ENCODE data around the gene TMEM88.
"Not testable (repeated sequence)": the region's sequence is repeated elsewhere in the genome, so short reads cannot be mapped to it uniquely, and the experiment has no call there.

TMEM88 gene

GRCh38 chr17:7854851-7855659, at the start of gene TMEM88:
Gene TMEM88 (plus strand): TSS chr17:7855066. CDS start chr17:7855075, 9 bp downstream.
- no peak for DNase-seq

GRCh38 chr17:7806587-7806986, 48.3 kb upstream of the TMEM88 start:
- DNase-seq, result no peak

GRCh38 chr17:7807206-7807605, 47.7 kb upstream of the TMEM88 start:
- DNase-seq, result no peak

GRCh38 chr17:7809086-7809790, 45.6 kb upstream of the TMEM88 start:
- DNase-seq, result no peak

GRCh38 chr17:7809791-7810343, 45.0 kb upstream of the TMEM88 start:
- DNase-seq, result not testable (repeated sequence)

- DNase-seq, result no peak
Observed at GRCh38 chr17:7811251-7811650, 43.6 kb upstream of the TMEM88 start.

- no peak for DNase-seq
Observed at GRCh38 chr17:7814969-7815368, 39.9 kb upstream of the TMEM88 start.

- no peak for DNase-seq
Observed at GRCh38 chr17:7816926-7817642, 37.8 kb upstream of the TMEM88 start.

- no peak for DNase-seq
Observed at GRCh38 chr17:7817643-7817964, 37.3 kb upstream of the TMEM88 start.

- DNase-seq, result no peak
Observed at GRCh38 chr17:7818026-7818425, 36.8 kb upstream of the TMEM88 start.

- no peak for DNase-seq
Observed at GRCh38 chr17:7818746-7819645, 35.9 kb upstream of the TMEM88 start.

GRCh38 chr17:7820231-7820630, 34.6 kb upstream of the TMEM88 start:
- no peak for DNase-seq

- no peak for DNase-seq
Observed at GRCh38 chr17:7822126-7822525, 32.7 kb upstream of the TMEM88 start.

GRCh38 chr17:7823581-7824001, 31.3 kb upstream of the TMEM88 start:
- peak; percentile 2 for DNase-seq

GRCh38 chr17:7824021-7824924, 30.6 kb upstream of the TMEM88 start:
- DNase-seq, result no peak

GRCh38 chr17:7825206-7825990, 29.5 kb upstream of the TMEM88 start:
- no peak for DNase-seq

- no peak for DNase-seq
Observed at GRCh38 chr17:7830616-7831015, 24.2 kb upstream of the TMEM88 start.

- no peak for DNase-seq
Observed at GRCh38 chr17:7831233-7831632, 23.6 kb upstream of the TMEM88 start.

- DNase-seq, result no peak
Observed at GRCh38 chr17:7832431-7832830, 22.4 kb upstream of the TMEM88 start.

GRCh38 chr17:7833011-7833794, 21.7 kb upstream of the TMEM88 start:
- no peak for DNase-seq

All from NCI-H345 (cell line).